Neural cell (in vitro differentiated cells): ENCODE data around the gene CXorf65.

Source experiments
- CTCF ChIP-seq: fragments of 450-650 bp; IDR thresholded peaks from 2 replicates; pipeline ENCODE4 v1.5.1; 2014; ENCODE audit warnings: antibody characterized with exemption, mild to moderate bottlenecking, moderate library complexity; ENCODE audit not compliant: poor library complexity, severe bottlenecking
- EZH2 ChIP-seq: fragments of 200-600, 300-800 bp; shearing (Covaris generic), sonication (generic); IDR thresholded peaks from 2 replicates; pipeline ENCODE4 v1.6.1; 2014; ENCODE audit warnings: antibody characterized with exemption, low read length, borderline replicate concordance, mild to moderate bottlenecking; ENCODE audit not compliant: insufficient read depth, poor library complexity, severe bottlenecking
- POLR2AphosphoS5 ChIP-seq: IDR thresholded peaks from 2 replicates; pipeline ENCODE4 v1.6.1; 2012

- TF ChIP-seq CTCF (no peak), EZH2 (no peak), POLR2AphosphoS5 (no peak)
Measured at GRCh38 chrX:71128166-71128833, 21.8 kb upstream of the CXorf65 start.
